H1 (cell line): ENCODE measurements around the gene RNF6. TPM values are rescaled to one million over a fixed set of nuclear protein-coding genes. Genes with fewer than 3 reads are reported as not detected.

ENCODE experiments used
- ASH2L ChIP-seq: fragments of 200-600, 300-600 bp; sonication (generic); IDR thresholded peaks from one replicate; pipeline ENCODE4 v1.7.1; 2017; ENCODE audit warnings: low read length
- BACH1 ChIP-seq: IDR thresholded peaks from 2 replicates; pipeline ENCODE4 v1.6.1; 2012; ENCODE audit warnings: low read length, improper control_type of control experiment
- CHD2 ChIP-seq: IDR thresholded peaks from 2 replicates; pipeline ENCODE4 v1.6.1; 2012; ENCODE audit warnings: low read length, improper control_type of control experiment
- CTBP2 ChIP-seq: IDR thresholded peaks from 2 replicates; pipeline ENCODE4 v1.7.0; 2011; ENCODE audit warnings: borderline replicate concordance, mild to moderate bottlenecking, moderate library complexity, mixed read lengths, low read length; ENCODE audit not compliant: insufficient read depth, insufficient read length
- EZH2 ChIP-seq: fragments of 200-600 bp; sonication (generic); IDR thresholded peaks from 2 replicates; pipeline ENCODE4 v1.7.1; 2012; ENCODE audit warnings: low read depth, mild to moderate bottlenecking, moderate library complexity, low read length, inconsistent platforms; ENCODE audit not compliant: severe bottlenecking
- FOSL1 ChIP-seq: IDR thresholded peaks from 2 replicates; pipeline ENCODE4 v1.6.1; 2011; ENCODE audit warnings: mild to moderate bottlenecking, low read depth, low read length, moderate library complexity; ENCODE audit not compliant: insufficient read depth
- GABPA ChIP-seq: IDR thresholded peaks from 2 replicates; pipeline ENCODE4 v1.6.1; 2011; ENCODE audit warnings: mild to moderate bottlenecking, low read length, moderate library complexity, borderline replicate concordance; ENCODE audit not compliant: insufficient read depth
- NANOG ChIP-seq: IDR thresholded peaks from 2 replicates; pipeline ENCODE4 v1.6.1; 2011; ENCODE audit warnings: low read length, low read depth, mild to moderate bottlenecking, inconsistent platforms; ENCODE audit not compliant: insufficient read depth, poor library complexity, severe bottlenecking
- POLR2A ChIP-seq, 2 experiments: IDR thresholded peaks; 1 replicate in 1 of 2; 2 replicates in 1 of 2; pipeline ENCODE4 v1.6.1; 2011; ENCODE audit warnings: low read depth in 2 of 2, low read length in 2 of 2, mild to moderate bottlenecking in 2 of 2; ENCODE audit errors: control extremely low read depth in 1 of 2
- POU5F1 ChIP-seq: IDR thresholded peaks from 2 replicates; pipeline ENCODE4 v1.6.1; 2011; ENCODE audit warnings: low read depth, mild to moderate bottlenecking, low read length, moderate library complexity
- RNF2 ChIP-seq: fragments of 200-900, 300-1000 bp; sonication (generic); IDR thresholded peaks from 2 replicates; pipeline ENCODE4 v1.7.1; 2016; ENCODE audit warnings: borderline replicate concordance, low read depth, mild to moderate bottlenecking, antibody characterized with exemption, low read length; ENCODE audit not compliant: poor library complexity, severe bottlenecking; ENCODE audit errors: missing control alignments
- SIX5 ChIP-seq: IDR thresholded peaks from 2 replicates; pipeline ENCODE4 v1.6.1; 2011; ENCODE audit warnings: mild to moderate bottlenecking, low read depth, low read length
- SP1 ChIP-seq: IDR thresholded peaks from 2 replicates; pipeline ENCODE4 v1.6.1; 2011; ENCODE audit warnings: low read depth, low read length
- SUZ12 ChIP-seq: fragments of 200-600 bp; sonication (generic); IDR thresholded peaks from 2 replicates; pipeline ENCODE4 v1.6.1; 2012; ENCODE audit warnings: mild to moderate bottlenecking, inconsistent platforms, low read length, moderate library complexity, mixed read lengths
- TAF1 ChIP-seq: IDR thresholded peaks from 2 replicates; pipeline ENCODE4 v1.6.1; 2011; ENCODE audit warnings: mild to moderate bottlenecking, low read depth, low read length
- TAF7 ChIP-seq: optimal IDR thresholded peaks from 2 replicates; pipeline ENCODE3; 2011; ENCODE audit warnings: low read depth, mild to moderate bottlenecking, inconsistent platforms, low read length, moderate library complexity, borderline replicate concordance
- TEAD4 ChIP-seq: IDR thresholded peaks from 2 replicates; pipeline ENCODE4 v1.6.1; 2012; ENCODE audit warnings: low read depth, low read length, inconsistent platforms, mixed read lengths
- polyA plus RNA-seq, 7 experiments: library from polyadenylated mRNA; depleted of rRNA in 3 of 7; stranded (reverse) in 5 of 7; unstranded in 2 of 7; fragments of >200 nt in 5 of 7; fragments of 200-250 nt in 2 of 7; gene quantifications; 1 replicate in 5 of 7; 2 replicates in 1 of 7; 4 replicates in 1 of 7; pipeline versions ENCODE4 v1.2.1 to v1.2.3, GENCODE V29; 2011 to 2013; ENCODE audit warnings: missing spikeins in 2 of 7, mixed read lengths in 2 of 7
- total RNA-seq: library from RNA; stranded (reverse); fragmentation: NEBNext Ultra II Directional; extraction: Animal tissue kit (Norgen Biotek cat#: 25700); gene quantifications from 2 replicates; pipeline ENCODE4 v1.2.1, GENCODE V29; 2021
- TF ChIP-seq, protein P1 (sequence below): IDR thresholded peaks from 2 replicates; pipeline ENCODE4 v1.6.1; 2011; ENCODE audit warnings: low read length, improper control_type of control experiment

RNF6 gene
- total and polyA plus RNA-seq, 2 of the 8 experiments (the other 6 are each of a cell fraction or from before 2014, with no cell fraction given), result 4.0 to 13.8 TPM

DNA sequence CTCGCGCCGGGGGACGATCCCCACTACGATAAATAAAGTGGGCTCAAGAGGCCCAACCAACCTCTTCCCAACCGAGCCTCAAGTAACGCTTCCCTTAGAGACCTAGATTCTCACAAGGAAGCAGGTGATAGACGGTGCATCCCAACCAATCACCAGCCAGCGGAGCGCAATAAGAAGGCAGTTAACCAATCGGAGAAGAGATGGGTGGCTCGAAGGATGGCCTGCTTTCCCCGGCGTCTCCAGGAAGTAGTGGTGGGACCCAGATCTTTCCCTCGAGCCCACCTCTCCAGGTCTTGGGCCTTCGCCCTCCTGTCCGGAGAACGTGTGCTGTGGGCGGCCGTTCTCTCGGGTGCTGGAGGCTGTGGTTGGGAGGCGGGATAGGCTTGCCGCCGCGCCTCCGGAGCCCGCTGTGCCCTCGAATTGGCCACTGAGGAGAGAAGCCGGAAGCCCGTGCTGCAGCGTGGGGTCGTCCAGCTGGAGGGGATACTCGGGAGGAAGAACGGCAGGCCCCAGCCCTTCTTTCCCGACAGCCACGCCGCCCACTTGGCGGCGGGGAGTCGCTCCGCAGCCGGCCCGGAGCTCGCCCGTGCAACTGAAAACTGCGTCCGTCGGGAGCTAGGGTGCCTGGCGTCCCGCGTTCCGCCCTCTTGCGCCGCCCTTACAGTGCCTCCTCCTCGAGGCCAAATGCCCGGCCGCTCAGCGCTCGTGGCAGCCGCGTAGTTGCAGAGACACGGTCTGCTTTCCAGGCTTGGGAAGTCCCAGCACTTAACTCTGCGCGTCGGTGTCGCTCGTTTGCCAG is at the start of gene RNF6 (continued):
- TF ChIP-seq, protein P1, sequence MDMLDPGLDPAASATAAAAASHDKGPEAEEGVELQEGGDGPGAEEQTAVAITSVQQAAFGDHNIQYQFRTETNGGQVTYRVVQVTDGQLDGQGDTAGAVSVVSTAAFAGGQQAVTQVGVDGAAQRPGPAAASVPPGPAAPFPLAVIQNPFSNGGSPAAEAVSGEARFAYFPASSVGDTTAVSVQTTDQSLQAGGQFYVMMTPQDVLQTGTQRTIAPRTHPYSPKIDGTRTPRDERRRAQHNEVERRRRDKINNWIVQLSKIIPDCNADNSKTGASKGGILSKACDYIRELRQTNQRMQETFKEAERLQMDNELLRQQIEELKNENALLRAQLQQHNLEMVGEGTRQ, result no peak
- TF ChIP-seq SUZ12 (no peak), FOSL1 (no peak), BACH1 (peak; percentile 43; the same call in 1 of the 2 replicates), TEAD4 (no peak), CHD2 (peak; percentile 86), SP1 (peak; percentile 98), GABPA (peak; percentile 86), TAF1 (peak; percentile 96), RNF2 (no peak), POU5F1 (no peak), SIX5 (no peak; the same call in 1 of the 2 replicates), EZH2 (no peak), POLR2A (IDR thresholded peaks at IDR 0.05; ENCODE audit: control extremely low read depth in 1 of 2, low read depth in 2 of 2, low read length in 2 of 2) (peak; percentile 52 to 92), CTBP2 (no peak), NANOG (no peak), ASH2L (peak; percentile 96), TAF7 (peak; percentile 70)
